Body of pancreas (tissue), 4 donors: ENCODE results near the gene BCO2. TPM values are rescaled to one million over a fixed set of nuclear protein-coding genes. Genes with fewer than 3 reads are reported as not detected.

Source experiments
- ATAC-seq: fragments of 150-250 bp; one replicate; pipeline ENCODE4 v1.9.1; 2016
- DNase-seq, 4 donors: peaks; one replicate each; pipeline ENCODE4 v3.0.0-alpha.2; 2019
- H3K27ac ChIP-seq, 4 donors: fragments of 200-600 bp; sonication (generic); 1 replicate in 3 of 4; 2 replicates in 1 of 4; pipeline versions ENCODE4 v1.5.1 to v1.6.1; 2016 to 2019; ENCODE audit warnings: mild to moderate bottlenecking in 1 of 4, mixed read lengths in 1 of 4, moderate library complexity in 1 of 4
- H3K27me3 ChIP-seq, 2 donors: fragments of 200-600 bp; sonication (generic); one replicate each; pipeline ENCODE4 v1.6.0; 2016; ENCODE audit warnings: mild to moderate bottlenecking in 1 of 2
- H3K36me3 ChIP-seq, 2 donors: fragments of 200-600 bp; sonication (generic); replicated peaks in 1 of 2; 2 replicates each; pipeline ENCODE4 v1.5.1; 2016; ENCODE audit warnings: low read depth in 2 of 2; ENCODE audit not compliant: insufficient read depth in 1 of 2
- H3K4me1 ChIP-seq: fragments of 200-600 bp; sonication (generic); one replicate; pipeline ENCODE4 v1.6.0; 2016
- H3K4me3 ChIP-seq, 2 donors: fragments of 200-600 bp; sonication (generic); 1 replicate in 1 of 2; 2 replicates in 1 of 2; pipeline ENCODE4 v1.5.1; 2016 to 2019
- H3K9me3 ChIP-seq, 3 donors: fragments of 200-600 bp; sonication (generic); 1 replicate in 2 of 3; 2 replicates in 1 of 3; pipeline ENCODE4 v1.5.1; 2016
- POLR2A ChIP-seq, 3 donors: fragments of 450-650 bp; IDR thresholded peaks; one replicate each; pipeline ENCODE4 v1.6.1; 2016; ENCODE audit warnings: antibody characterized with exemption in 3 of 3, mild to moderate bottlenecking in 2 of 3
- WGBS, 2 donors: methylation state at CpG; one replicate each; pipeline ENCODE4 v1.1.5; 2017; 5-methylcytosine and 5-hydroxymethylcytosine counted together
- intact Hi-C: fragments of 100-400 bp; cut with DNase I; formaldehyde crosslinking; loops from one replicate; pipeline ENCODE4 v1.15.1; 2023
- total RNA-seq, 2 donors: library from RNA; depleted of rRNA; stranded (reverse); fragments of >200 nt; gene quantifications; one replicate each; pipeline ENCODE4 v1.1.0, GENCODE V29; 2016
- TF ChIP-seq, protein P1 (sequence below), 7 experiments: fragments of 450-650 bp in 4 of 7; fragments of 200-600 bp in 3 of 7; sonication (generic) in 3 of 7; IDR thresholded peaks; one replicate each; pipeline ENCODE4 v1.5.1; 2016 to 2019; ENCODE audit warnings: antibody characterized with exemption in 7 of 7

The BCO2 gene
- total RNA-seq, 2 donors from 2014 or later = 3.6 to 4.2 TPM

DNA sequence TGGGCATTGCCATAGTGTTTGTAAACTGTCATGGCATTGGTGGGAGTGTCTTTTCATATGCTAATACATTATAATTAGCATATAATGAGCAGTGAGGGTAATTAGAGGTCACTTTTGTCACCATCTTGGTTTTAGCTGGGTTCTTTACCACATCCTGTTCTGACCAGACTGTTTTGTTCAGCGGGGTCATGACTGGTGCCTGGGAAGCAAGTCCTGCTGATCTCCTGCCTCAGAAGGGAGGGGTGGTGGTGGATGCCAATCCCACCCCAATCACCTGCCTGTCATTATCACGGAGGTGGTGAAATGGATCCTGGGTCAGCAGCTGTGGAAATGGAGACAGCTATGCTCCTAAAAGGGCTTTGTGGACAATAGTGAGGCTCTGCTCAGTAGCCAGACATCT is 42.6 kb upstream of the BCO2 start:
- Histone ChIP-seq H3K9me3 (no peaks in the 10 kb centered on the region), H3K27me3 (no peaks in the 10 kb centered on the region), H3K4me1 (no peaks in the 10 kb centered on the region), H3K4me3 (no peak overlapping the region), H3K36me3 (no peaks in the 10 kb centered on the region), H3K27ac (no peak overlapping the region)
- no peak for TF ChIP-seq POLR2A (IDR thresholded peaks at IDR 0.05)
- TF ChIP-seq, protein P1, sequence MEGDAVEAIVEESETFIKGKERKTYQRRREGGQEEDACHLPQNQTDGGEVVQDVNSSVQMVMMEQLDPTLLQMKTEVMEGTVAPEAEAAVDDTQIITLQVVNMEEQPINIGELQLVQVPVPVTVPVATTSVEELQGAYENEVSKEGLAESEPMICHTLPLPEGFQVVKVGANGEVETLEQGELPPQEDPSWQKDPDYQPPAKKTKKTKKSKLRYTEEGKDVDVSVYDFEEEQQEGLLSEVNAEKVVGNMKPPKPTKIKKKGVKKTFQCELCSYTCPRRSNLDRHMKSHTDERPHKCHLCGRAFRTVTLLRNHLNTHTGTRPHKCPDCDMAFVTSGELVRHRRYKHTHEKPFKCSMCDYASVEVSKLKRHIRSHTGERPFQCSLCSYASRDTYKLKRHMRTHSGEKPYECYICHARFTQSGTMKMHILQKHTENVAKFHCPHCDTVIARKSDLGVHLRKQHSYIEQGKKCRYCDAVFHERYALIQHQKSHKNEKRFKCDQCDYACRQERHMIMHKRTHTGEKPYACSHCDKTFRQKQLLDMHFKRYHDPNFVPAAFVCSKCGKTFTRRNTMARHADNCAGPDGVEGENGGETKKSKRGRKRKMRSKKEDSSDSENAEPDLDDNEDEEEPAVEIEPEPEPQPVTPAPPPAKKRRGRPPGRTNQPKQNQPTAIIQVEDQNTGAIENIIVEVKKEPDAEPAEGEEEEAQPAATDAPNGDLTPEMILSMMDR (IDR thresholded peaks at IDR 0.05) = no peak
- intact Hi-C loops = no loop called here
- no peak for ATAC-seq
- WGBS, 2 donors = 64 to 87% methylated on average over 2 of the region's 2 CpGs
- no peak for DNase-seq

DNA sequence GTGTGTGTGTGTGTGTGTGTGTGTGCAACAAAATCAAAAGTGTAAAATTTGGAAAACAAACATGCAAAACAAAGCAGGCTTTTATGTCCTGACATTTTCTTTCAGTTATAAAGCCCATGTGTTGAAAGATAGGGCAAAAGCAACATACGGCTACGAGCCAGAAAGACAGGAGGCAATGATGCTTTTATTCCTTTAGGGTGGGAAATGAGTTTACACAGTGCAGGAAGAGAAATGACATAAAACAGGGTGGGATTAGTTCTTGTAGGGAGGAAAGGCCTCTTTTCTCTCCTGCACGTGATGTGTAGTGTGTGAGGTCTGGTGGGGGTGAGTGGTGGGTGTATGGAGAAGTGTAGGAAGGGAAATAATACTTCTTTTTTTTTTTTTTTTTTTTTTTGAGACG is 40.8 kb upstream of the BCO2 start:
- H3K4me3 ChIP-seq = no peak overlapping the region
- TF ChIP-seq POLR2A (IDR thresholded peaks at IDR 0.05) = no peak
- TF ChIP-seq, protein P1 (IDR thresholded peaks at IDR 0.05) = no peak
- H3K36me3 ChIP-seq = no peaks in the 10 kb centered on the region
- no peak overlapping the region for H3K27ac ChIP-seq
- H3K27me3 ChIP-seq = no peaks in the 10 kb centered on the region
- H3K9me3 ChIP-seq = no peaks in the 10 kb centered on the region
- ATAC-seq (no peak), DNase-seq (no peak)
- no peaks in the 10 kb centered on the region for H3K4me1 ChIP-seq
- WGBS, 2 donors = 89 to 98% methylated on average over 3 to 4 of the region's 4 CpGs
- intact Hi-C loops = no loop called here

DNA sequence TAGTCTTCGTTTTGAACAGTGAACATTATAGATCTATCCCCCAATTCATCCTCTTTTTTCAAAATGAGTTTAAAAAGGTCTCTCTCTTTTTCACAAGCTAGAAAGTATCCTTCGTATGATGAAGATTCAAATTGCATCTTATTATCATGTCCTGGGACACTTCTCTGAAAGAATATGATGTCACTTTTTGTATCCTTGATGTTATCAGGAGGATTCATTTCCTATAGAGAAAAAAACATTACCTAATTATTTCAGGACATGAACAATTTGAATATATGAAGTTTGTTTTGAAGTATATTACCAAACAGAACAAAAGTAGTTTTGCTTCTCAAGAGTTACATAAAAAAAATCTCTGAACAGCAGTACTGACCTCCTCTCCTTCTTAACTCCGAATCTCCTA is 31.7 kb upstream of the BCO2 start:
- ATAC-seq (no peak), DNase-seq (no peak)
- Histone ChIP-seq H3K27ac (no peak overlapping the region), H3K36me3 (no peaks in the 10 kb centered on the region), H3K9me3 (no peaks in the 10 kb centered on the region), H3K4me1 (no peaks in the 10 kb centered on the region), H3K4me3 (no peak overlapping the region), H3K27me3 (no peaks in the 10 kb centered on the region)
- intact Hi-C loops = no loop called here
- TF ChIP-seq, protein P1 (IDR thresholded peaks at IDR 0.05) = no peak
- TF ChIP-seq POLR2A (IDR thresholded peaks at IDR 0.05) = no peak
- WGBS, 2 donors = 82 to 94% methylated on average over 3 of the region's 3 CpGs

DNA sequence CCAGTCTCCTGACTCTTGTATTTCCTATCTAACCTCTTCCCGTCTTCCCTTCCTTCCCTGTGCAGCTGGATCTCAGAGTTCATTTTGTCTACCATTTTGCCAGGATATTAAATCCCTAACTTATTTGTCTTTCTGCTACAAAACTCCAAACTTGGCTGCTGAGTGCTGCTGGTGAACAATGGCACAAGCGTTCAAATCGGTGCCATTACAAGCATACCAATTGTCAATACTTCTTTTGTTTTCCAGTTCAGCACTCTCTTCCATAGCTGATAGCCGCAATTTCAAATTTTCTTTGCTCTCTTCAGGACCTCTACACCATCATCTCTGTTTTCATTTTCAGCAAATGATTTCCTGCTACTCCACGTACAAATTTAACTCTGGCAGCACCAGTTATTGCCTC is 24.8 kb upstream of the BCO2 start:
- Histone ChIP-seq H3K36me3 (no peaks in the 10 kb centered on the region), H3K9me3 (no peaks in the 10 kb centered on the region), H3K27me3 (no peaks in the 10 kb centered on the region), H3K4me3 (no peak overlapping the region), H3K4me1 (peaks cover 10% of the 10 kb centered on the region), H3K27ac (no peak overlapping the region)
- intact Hi-C loops = no loop called here
- TF ChIP-seq POLR2A (IDR thresholded peaks at IDR 0.05) = no peak
- TF ChIP-seq, protein P1 (IDR thresholded peaks at IDR 0.05) = no peak
- DNase-seq (no peak), ATAC-seq (no peak)
- 70 to 74% methylated on average over 5 of the region's 5 CpGs for WGBS, 2 donors

DNA sequence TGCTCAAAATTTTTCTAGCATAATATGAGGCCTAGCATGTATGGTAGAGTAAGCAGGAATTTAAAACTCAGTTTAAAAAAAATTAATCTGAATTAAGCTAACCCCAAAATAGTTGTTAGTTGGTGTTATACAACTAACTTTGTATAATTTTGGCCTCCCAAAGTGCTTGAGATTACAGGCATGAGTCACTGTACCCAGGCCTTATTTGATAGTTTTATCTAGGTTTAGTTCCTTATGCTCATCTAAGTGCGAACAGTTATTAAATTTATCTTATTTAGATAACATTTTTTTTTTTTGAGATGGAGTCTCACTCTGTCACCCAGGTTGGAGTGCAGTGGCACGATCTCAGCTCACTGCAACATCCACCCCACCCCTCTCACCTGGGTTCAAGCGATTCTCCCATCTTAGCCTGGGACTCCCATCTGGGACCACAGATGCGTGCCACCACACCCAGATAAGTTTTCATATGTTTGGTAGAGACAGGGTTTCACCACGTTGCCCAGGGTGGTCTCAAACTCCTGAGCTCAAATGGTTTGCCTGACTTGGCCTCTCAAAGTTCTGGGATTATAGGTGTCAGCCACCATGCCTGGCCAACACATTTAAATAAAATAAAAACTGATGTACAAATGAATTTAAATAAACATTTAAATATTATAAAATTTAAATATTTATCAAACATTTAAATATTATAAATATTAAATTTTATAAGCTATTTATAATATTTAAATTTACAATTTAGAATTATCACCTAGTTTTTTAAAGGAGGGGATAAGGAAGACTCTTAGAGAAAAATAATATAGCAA is 19.0 kb upstream of the BCO2 start:
- no peak for ATAC-seq
- no peak for TF ChIP-seq POLR2A (IDR thresholded peaks at IDR 0.05)
- TF ChIP-seq, protein P1 (IDR thresholded peaks at IDR 0.05) = no peak
- no peaks in the 10 kb centered on the region for H3K36me3 ChIP-seq
- intact Hi-C loops = no loop called here
- H3K9me3 ChIP-seq = no peaks in the 10 kb centered on the region
- H3K4me3 ChIP-seq = no peak overlapping the region
- peaks cover 10% of the 10 kb centered on the region for H3K4me1 ChIP-seq
- H3K27ac ChIP-seq = peak overlapping the region in 3 of 4 donors; percentile 46 to 83 (median 74)
- no peaks in the 10 kb centered on the region for H3K27me3 ChIP-seq
- no peak for DNase-seq
- 71 to 78% methylated on average over 5 of the region's 5 CpGs for WGBS, 2 donors
